HG02870 (cell line): Measurements from ENCODE around the gene STXBP4.

Experiments used
- ATAC-seq: cut with Tn5 transposase; IDR thresholded peaks from one replicate; pipeline ENCODE4 v1.9.1; 2021; ENCODE audit warnings: mild to moderate bottlenecking, moderate library complexity; ENCODE audit not compliant: unreplicated experiment

The STXBP4 gene

GRCh38 chr17:55166506-55166905 lies 197.9 kb downstream of the STXBP4 start:
- ATAC-seq, result no peak

GRCh38 chr17:55167024-55167725 lies 198.6 kb downstream of the STXBP4 start:
- ATAC-seq, result no peak

GRCh38 chr17:55168958-55169687 lies 200.6 kb downstream of the STXBP4 start:
- ATAC-seq, result peak; percentile 86

- peak; percentile 49 for ATAC-seq
These were observed 203.2 kb downstream of the STXBP4 start for GRCh38 chr17:55171634-55172328.

GRCh38 chr17:55172612-55173011 lies 204.0 kb downstream of the STXBP4 start:
- ATAC-seq, result peak; percentile 14

GRCh38 chr17:55174133-55174532 lies 205.6 kb downstream of the STXBP4 start:
- no peak for ATAC-seq

GRCh38 chr17:55175788-55176427 lies 207.3 kb downstream of the STXBP4 start:
- no peak for ATAC-seq

- ATAC-seq, result no peak
These were observed 208.7 kb downstream of the STXBP4 start for GRCh38 chr17:55177159-55177854.

- ATAC-seq, result no peak
These were observed 209.3 kb downstream of the STXBP4 start for GRCh38 chr17:55177855-55178217.

- ATAC-seq, result no peak
These were observed 218.6 kb downstream of the STXBP4 start for GRCh38 chr17:55186937-55187770.

- peak; percentile 80 for ATAC-seq
These were observed 222.2 kb downstream of the STXBP4 start for GRCh38 chr17:55190748-55191147.

GRCh38 chr17:55198690-55199370 lies 230.3 kb downstream of the STXBP4 start:
- ATAC-seq, result no peak

- no peak for ATAC-seq
These were observed 232.3 kb downstream of the STXBP4 start for GRCh38 chr17:55200904-55201303.

- ATAC-seq, result no peak
These were observed 232.9 kb downstream of the STXBP4 start for GRCh38 chr17:55201308-55201932.

GRCh38 chr17:55202896-55203295 lies 234.3 kb downstream of the STXBP4 start:
- ATAC-seq, result no peak

- ATAC-seq, result no peak
These were observed 239.7 kb downstream of the STXBP4 start for GRCh38 chr17:55208078-55208812.

- no peak for ATAC-seq
These were observed 241.7 kb downstream of the STXBP4 start for GRCh38 chr17:55210292-55210691.

- no peak for ATAC-seq
These were observed 244.3 kb downstream of the STXBP4 start for GRCh38 chr17:55212880-55213279.
